A673 (cell line): ENCODE measurements around the gene BRWD1. TPM values are rescaled to one million over a fixed set of nuclear protein-coding genes. Genes with fewer than 3 reads are reported as not detected.

Experiments used
- BruUV-seq: library from RNA; stranded (reverse); fragments of 400-500 nt; replicated peaks from 2 replicates; lab custom pipeline; 2021; lab: Mats Ljungman, UMichigan
- CTCF ChIA-PET: fragments of 300-600 bp; sonication (Branson Sonifier 250); formaldehyde crosslinking; loops from one replicate; lab custom pipeline; 2022; ENCODE audit warnings: antibody characterized with exemption; lab: Charles Lee
- POLR2A ChIA-PET: fragments of 300-600 bp; sonication (Branson Sonifier 250); formaldehyde crosslinking; loops from one replicate; lab custom pipeline; 2022; ENCODE audit warnings: antibody characterized with exemption; ENCODE audit not compliant: low non-redundant PET; lab: Charles Lee
- DNase-seq: peaks from one replicate; pipeline ENCODE4 v3.0.0-alpha.2; 2015; ENCODE audit warnings: low spot score
- H3K27ac ChIP-seq: fragments of 200-600 bp; sonication (generic); 2 replicates; pipeline ENCODE4 v1.5.1; 2016; ENCODE audit warnings: mixed run types, low read depth, mild to moderate bottlenecking, mixed read lengths, antibody characterized with exemption, low read length; ENCODE audit not compliant: poor library complexity, severe bottlenecking
- H3K27me3 ChIP-seq: fragments of 200-600 bp; sonication (generic); replicated peaks from 2 replicates; pipeline ENCODE4 v1.6.1; 2017; ENCODE audit warnings: mixed run types, low read depth, mild to moderate bottlenecking, mixed read lengths, antibody characterized with exemption, low read length; ENCODE audit not compliant: insufficient read depth, poor library complexity
- H3K36me3 ChIP-seq: fragments of 200-600 bp; sonication (generic); 2 replicates; pipeline ENCODE4 v1.6.1; 2016; ENCODE audit warnings: mixed run types, mild to moderate bottlenecking, mixed read lengths, antibody characterized with exemption, low read length; ENCODE audit not compliant: insufficient read depth, poor library complexity, severe bottlenecking
- H3K4me1 ChIP-seq: fragments of 200-600 bp; sonication (generic); 2 replicates; pipeline ENCODE4 v1.6.1; 2017; ENCODE audit warnings: mixed run types, mild to moderate bottlenecking, mixed read lengths, antibody characterized with exemption, low read length; ENCODE audit not compliant: insufficient read depth, poor library complexity, severe bottlenecking
- H3K4me3 ChIP-seq: fragments of 200-600 bp; sonication (generic); 2 replicates; pipeline ENCODE4 v1.5.1; 2016; ENCODE audit warnings: low read depth, mixed run types, mild to moderate bottlenecking, mixed read lengths, low read length; ENCODE audit not compliant: poor library complexity, severe bottlenecking
- H3K9me3 ChIP-seq: fragments of 200-600 bp; sonication (generic); 2 replicates; pipeline ENCODE4 v1.6.1; 2016; ENCODE audit warnings: mixed run types, low read depth, mild to moderate bottlenecking, mixed read lengths, antibody characterized with exemption, low read length; ENCODE audit not compliant: poor library complexity, severe bottlenecking
- CTCF ChIP-seq: fragments of 300-800, 200-600 bp; sonication (generic); conservative IDR thresholded peaks from 2 replicates; pipeline ENCODE4 v1.5.1; 2017; ENCODE audit warnings: low read depth, mild to moderate bottlenecking, antibody characterized with exemption, low read length, moderate library complexity, mixed read lengths
- EZH2 ChIP-seq: fragments of 200-600 bp; sonication (generic); IDR thresholded peaks from 2 replicates; pipeline ENCODE4 v1.6.1; 2017; ENCODE audit warnings: borderline replicate concordance, low read depth, mild to moderate bottlenecking, mixed read lengths, antibody characterized with exemption, low read length; ENCODE audit not compliant: poor library complexity, severe bottlenecking
- intact Hi-C: fragments of 100-400 bp; cut with micrococcal nuclease; formaldehyde crosslinking; loops from one replicate; pipeline ENCODE4 v1.10.0; 2022; ENCODE audit not compliant: unreplicated experiment
- total RNA-seq: library from RNA; stranded (reverse); gene quantifications from 2 replicates; pipeline ENCODE4 v1.2.3, GENCODE V29; 2021

The BRWD1 gene
- total RNA-seq, 1 experiment from 2014 or later = 27.6 TPM

GRCh38 chr21:39181205-39181818, 132.1 kb downstream of the BRWD1 start:
- peaks cover 12% of the 10 kb centered on the region for H3K4me1 ChIP-seq
- no peaks in the 10 kb centered on the region for H3K27me3 ChIP-seq
- intact Hi-C loops = loop anchor here (5.0 kb wide), 2 partner anchors 206 to 261 kb away; no protein-coding TSS in a partner anchor
- no peaks in the 10 kb centered on the region for H3K9me3 ChIP-seq
- H3K27ac ChIP-seq = no peak overlapping the region
- H3K4me3 ChIP-seq = peak overlapping the region; percentile 86
- no TSS peak for BruUV-seq
- ChIA-PET POLR2A (no interaction called here), CTCF (no interaction called here)
- no peak for TF ChIP-seq CTCF
- TF ChIP-seq EZH2 = no peak
- peaks cover 17% of the 10 kb centered on the region for H3K36me3 ChIP-seq
- no peak for DNase-seq

- H3K4me3 ChIP-seq = no peak overlapping the region
- H3K27ac ChIP-seq = no peak overlapping the region
- H3K27me3 ChIP-seq = no peaks in the 10 kb centered on the region
- ChIA-PET CTCF (no interaction called here), POLR2A (no interaction called here)
- TF ChIP-seq CTCF = peak; percentile 38
- no peak for TF ChIP-seq EZH2
- peak; percentile 12 for DNase-seq
- H3K36me3 ChIP-seq = peaks cover 17% of the 10 kb centered on the region
- peaks cover 12% of the 10 kb centered on the region for H3K4me1 ChIP-seq
- intact Hi-C loops = loop anchor here (5.0 kb wide), 2 partner anchors 207 to 262 kb away; no protein-coding TSS in a partner anchor
- BruUV-seq = no TSS peak
- H3K9me3 ChIP-seq = no peaks in the 10 kb centered on the region
Observed at GRCh38 chr21:39180429-39181019, 132.9 kb downstream of the BRWD1 start.

GRCh38 chr21:39178421-39178820, 135.0 kb downstream of the BRWD1 start:
- no peak overlapping the region for H3K27ac ChIP-seq
- peaks cover 25% of the 10 kb centered on the region for H3K36me3 ChIP-seq
- no peak for DNase-seq
- intact Hi-C loops = no loop called here
- no peak overlapping the region for H3K4me3 ChIP-seq
- no TSS peak for BruUV-seq
- CTCF ChIA-PET = no interaction called here
- no peaks in the 10 kb centered on the region for H3K27me3 ChIP-seq
- no peaks in the 10 kb centered on the region for H3K9me3 ChIP-seq
- POLR2A ChIA-PET = no interaction called here
- no peak for TF ChIP-seq CTCF
- no peak for TF ChIP-seq EZH2
- H3K4me1 ChIP-seq = peaks cover 12% of the 10 kb centered on the region
